H1 (cell line): ENCODE measurements around the gene COQ8A.

Source experiments
- EP300 ChIP-seq, 2 experiments: IDR thresholded peaks; 1 replicate in 1 of 2; 2 replicates in 1 of 2; pipeline ENCODE4 v1.6.1; 2011 to 2012; ENCODE audit warnings: low read depth in 2 of 2, low read length in 2 of 2, mild to moderate bottlenecking in 2 of 2, borderline replicate concordance in 1 of 2, inconsistent platforms in 1 of 2, moderate library complexity in 1 of 2
- GABPA ChIP-seq: IDR thresholded peaks from 2 replicates; pipeline ENCODE4 v1.6.1; 2011; ENCODE audit warnings: mild to moderate bottlenecking, low read length, moderate library complexity, borderline replicate concordance; ENCODE audit not compliant: insufficient read depth
- GTF2F1 ChIP-seq: IDR thresholded peaks from 2 replicates; pipeline ENCODE4 v1.6.1; 2012; ENCODE audit warnings: low read depth, low read length, improper control_type of control experiment, borderline replicate concordance
- JUND ChIP-seq: IDR thresholded peaks from 2 replicates; pipeline ENCODE4 v1.6.1; 2011; ENCODE audit warnings: mild to moderate bottlenecking, improper control_type of control experiment, low read length
- PHF8 ChIP-seq: fragments of 200-600 bp; sonication (generic); conservative IDR thresholded peaks from 2 replicates; pipeline ENCODE4 v1.7.1; 2012; ENCODE audit warnings: low read depth, mild to moderate bottlenecking, inconsistent platforms, low read length, moderate library complexity
- POLR2A ChIP-seq, 2 experiments: IDR thresholded peaks; 1 replicate in 1 of 2; 2 replicates in 1 of 2; pipeline ENCODE4 v1.6.1; 2011; ENCODE audit warnings: low read depth in 2 of 2, low read length in 2 of 2, mild to moderate bottlenecking in 2 of 2; ENCODE audit errors: control extremely low read depth in 1 of 2
- SP1 ChIP-seq: IDR thresholded peaks from 2 replicates; pipeline ENCODE4 v1.6.1; 2011; ENCODE audit warnings: low read depth, low read length
- SRF ChIP-seq: IDR thresholded peaks from 2 replicates; pipeline ENCODE4 v1.6.1; 2011; ENCODE audit warnings: mild to moderate bottlenecking, low read depth, low read length, moderate library complexity
- TF ChIP-seq, protein P1 (sequence below), 3 experiments: IDR thresholded peaks; 1 replicate in 2 of 3; 2 replicates in 1 of 3; pipeline versions ENCODE4 v1.5.1 to v1.6.1; 2011; ENCODE audit warnings: low read length in 3 of 3, mild to moderate bottlenecking in 3 of 3, inconsistent platforms in 2 of 3, low read depth in 1 of 3, moderate library complexity in 1 of 3; ENCODE audit not compliant: insufficient read depth in 1 of 3; ENCODE audit errors: control extremely low read depth in 1 of 3

DNA sequence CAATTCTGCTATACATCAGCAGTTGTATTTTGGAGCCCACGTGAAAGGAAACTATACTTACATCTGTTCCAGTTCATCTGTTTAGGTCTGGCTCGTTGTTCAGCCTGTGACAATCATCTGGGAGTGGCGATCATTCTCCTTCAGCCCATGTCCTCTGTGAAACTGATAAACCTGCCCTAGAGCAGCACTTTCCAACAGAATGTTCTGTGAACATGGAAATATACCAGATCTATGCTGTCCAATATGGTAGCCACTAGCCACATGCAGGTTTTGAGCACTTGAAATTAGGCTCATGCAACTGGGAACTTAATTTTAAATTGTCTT is 24.5 kb upstream of the COQ8A start:
- TF ChIP-seq PHF8 = no peak
- TF ChIP-seq, protein P1, sequence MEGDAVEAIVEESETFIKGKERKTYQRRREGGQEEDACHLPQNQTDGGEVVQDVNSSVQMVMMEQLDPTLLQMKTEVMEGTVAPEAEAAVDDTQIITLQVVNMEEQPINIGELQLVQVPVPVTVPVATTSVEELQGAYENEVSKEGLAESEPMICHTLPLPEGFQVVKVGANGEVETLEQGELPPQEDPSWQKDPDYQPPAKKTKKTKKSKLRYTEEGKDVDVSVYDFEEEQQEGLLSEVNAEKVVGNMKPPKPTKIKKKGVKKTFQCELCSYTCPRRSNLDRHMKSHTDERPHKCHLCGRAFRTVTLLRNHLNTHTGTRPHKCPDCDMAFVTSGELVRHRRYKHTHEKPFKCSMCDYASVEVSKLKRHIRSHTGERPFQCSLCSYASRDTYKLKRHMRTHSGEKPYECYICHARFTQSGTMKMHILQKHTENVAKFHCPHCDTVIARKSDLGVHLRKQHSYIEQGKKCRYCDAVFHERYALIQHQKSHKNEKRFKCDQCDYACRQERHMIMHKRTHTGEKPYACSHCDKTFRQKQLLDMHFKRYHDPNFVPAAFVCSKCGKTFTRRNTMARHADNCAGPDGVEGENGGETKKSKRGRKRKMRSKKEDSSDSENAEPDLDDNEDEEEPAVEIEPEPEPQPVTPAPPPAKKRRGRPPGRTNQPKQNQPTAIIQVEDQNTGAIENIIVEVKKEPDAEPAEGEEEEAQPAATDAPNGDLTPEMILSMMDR (IDR thresholded peaks at IDR 0.05; ENCODE audit: control extremely low read depth in 1 of 3, insufficient read depth in 1 of 3, low read depth in 1 of 3, low read length in 3 of 3) = no peak
- TF ChIP-seq GABPA = no peak
- TF ChIP-seq SP1 = no peak
- no peak for TF ChIP-seq EP300 (IDR thresholded peaks at IDR 0.05; ENCODE audit: borderline replicate concordance in 1 of 2, low read depth in 2 of 2, low read length in 2 of 2)
- TF ChIP-seq POLR2A (IDR thresholded peaks at IDR 0.05; ENCODE audit: control extremely low read depth in 1 of 2, low read depth in 2 of 2, low read length in 2 of 2) = no peak
- TF ChIP-seq GTF2F1 = no peak
- no peak for TF ChIP-seq SRF
- no peak for TF ChIP-seq JUND
